Activated CD4-positive, alpha-beta memory T cell treated with anti-CD3 and anti-CD28 coated beads, Interleukin-2, amount 10 ng/mL, durations not matched to agents 7 days and 5 days (primary cell): ENCODE measurements around the gene EXOSC7. TPM values are rescaled to one million over a fixed set of nuclear protein-coding genes. Genes with fewer than 3 reads are reported as not detected.
A peak's percentile ranks its signal among the peaks of the same experiment; 100 is the strongest.
"Not testable (repeated sequence)": the region's sequence is repeated elsewhere in the genome, so short reads cannot be mapped to it uniquely, and the experiment has no call there.

ENCODE experiments used
- CTCF ChIA-PET: fragments of 350-600 bp; sonication (Branson Sonifier 250); formaldehyde crosslinking; loops from one replicate; lab custom pipeline; 2021; ENCODE audit warnings: antibody characterized with exemption, inconsistent platforms; lab: Charles Lee
- POLR2A ChIA-PET: fragments of 350-600 bp; sonication (Branson Sonifier 250); formaldehyde crosslinking; loops from one replicate; lab custom pipeline; 2021; ENCODE audit warnings: antibody characterized with exemption; lab: Charles Lee
- DNase-seq: peaks from one replicate; pipeline ENCODE4 v3.0.0-alpha.2; 2020
- H3K27ac Mint-ChIP-seq: one replicate; pipeline ENCODE4 v1.8.0; 2021; ENCODE audit warnings: mild to moderate bottlenecking, mixed read lengths
- H3K27me3 Mint-ChIP-seq: one replicate; pipeline ENCODE4 v1.8.0; 2021; ENCODE audit warnings: mixed read lengths
- H3K36me3 Mint-ChIP-seq: one replicate; pipeline ENCODE4 v1.8.0; 2021; ENCODE audit warnings: low read depth, mixed read lengths
- H3K4me1 Mint-ChIP-seq: one replicate; pipeline ENCODE4 v1.8.0; 2021; ENCODE audit warnings: mixed read lengths
- H3K4me3 Mint-ChIP-seq: one replicate; pipeline ENCODE4 v1.8.0; 2021; ENCODE audit warnings: mild to moderate bottlenecking, mixed read lengths
- H3K9me3 Mint-ChIP-seq: one replicate; pipeline ENCODE4 v1.8.0; 2021; ENCODE audit warnings: mixed read lengths
- total RNA-seq, 2 experiments: library from RNA; stranded (reverse); gene quantifications; one replicate each; pipeline ENCODE4 v1.2.3, GENCODE V29; 2021

EXOSC7 gene
- total RNA-seq, 2 experiments from 2014 or later, result 38.0 to 40.8 TPM

- CTCF ChIA-PET, result interaction anchor here (1.5 kb wide), 1 partner anchor 21 kb away, joined by 3 read pairs; no protein-coding TSS in a partner anchor
- H3K27me3 Mint-ChIP-seq, result no peaks in the 10 kb centered on the region
- no peaks in the 10 kb centered on the region for H3K9me3 Mint-ChIP-seq
- H3K4me3 Mint-ChIP-seq, result no peak overlapping the region
- peak overlapping the region; percentile 27 for H3K27ac Mint-ChIP-seq
- peaks cover 63% of the 10 kb centered on the region for H3K4me1 Mint-ChIP-seq
- no peaks in the 10 kb centered on the region for H3K36me3 Mint-ChIP-seq
- POLR2A ChIA-PET, result interaction anchor here (0.6 to 1.0 kb wide), 3 partner anchors 9 to 87 kb away, joined by 3 to 4 read pairs (median 3); no protein-coding TSS in a partner anchor
- no peak for DNase-seq
Measured at GRCh38 chr3:44966795-44967278, 9.2 kb upstream of the EXOSC7 start.

- Mint-ChIP-seq H3K27me3 (no peaks in the 10 kb centered on the region), H3K9me3 (no peaks in the 10 kb centered on the region), H3K36me3 (peaks cover 8% of the 10 kb centered on the region), H3K4me3 (no peak overlapping the region), H3K4me1 (peaks cover 59% of the 10 kb centered on the region), H3K27ac (no peak overlapping the region)
- CTCF ChIA-PET, result interaction anchor here (0.6 kb wide), 2 partner anchors 146 to 245 kb away, joined by 4 read pairs; no protein-coding TSS in a partner anchor
- DNase-seq, result no peak
- POLR2A ChIA-PET, result interaction anchor here (1.5 kb wide), 1 partner anchor 8 kb away, joined by 6 read pairs; the partner anchor contains the start of genes EXOSC7 and ZDHHC3
Measured at GRCh38 chr3:44968447-44968858, 7.6 kb upstream of the EXOSC7 start.

DNA sequence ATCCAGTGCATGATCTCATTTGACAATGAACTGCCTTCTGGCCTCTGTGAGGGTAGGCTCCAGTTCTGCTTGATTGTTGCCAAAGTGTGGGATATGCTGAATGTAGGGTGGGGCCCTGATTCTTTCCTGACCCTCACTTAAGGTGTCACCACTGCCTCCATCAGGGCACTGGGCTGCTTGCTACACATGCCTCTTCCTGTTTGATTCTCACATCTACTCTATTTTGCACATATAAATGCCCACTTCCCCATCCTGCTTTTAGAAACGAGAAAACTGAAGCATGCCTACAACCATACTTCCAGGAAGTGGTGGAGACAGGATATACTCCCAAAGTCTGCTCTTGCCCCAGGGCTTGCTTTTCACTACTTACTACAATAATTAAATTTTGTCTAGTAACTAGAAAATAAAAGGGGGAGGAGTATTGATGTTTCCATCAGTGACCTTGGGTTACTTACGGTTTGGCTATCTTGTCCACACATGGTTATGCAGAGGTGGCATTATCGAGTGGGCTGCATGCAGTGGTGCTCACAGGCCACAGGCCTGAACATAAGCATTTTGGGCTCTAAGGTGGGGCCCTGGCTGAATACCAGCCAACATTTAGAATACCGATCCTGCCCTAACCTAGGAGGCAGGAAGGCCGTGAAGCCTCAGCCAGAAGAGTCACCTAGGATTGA is 6.8 kb upstream of the EXOSC7 start:
- POLR2A ChIA-PET, result no interaction called here
- no peak for DNase-seq
- H3K9me3 Mint-ChIP-seq, result no peaks in the 10 kb centered on the region
- peaks cover 8% of the 10 kb centered on the region for H3K36me3 Mint-ChIP-seq
- no peak overlapping the region for H3K4me3 Mint-ChIP-seq
- no peaks in the 10 kb centered on the region for H3K27me3 Mint-ChIP-seq
- CTCF ChIA-PET, result interaction anchor here (0.6 kb wide), 1 partner anchor 145 kb away, joined by 4 read pairs; no protein-coding TSS in a partner anchor
- H3K4me1 Mint-ChIP-seq, result peaks cover 65% of the 10 kb centered on the region
- peak overlapping the region; percentile 63 for H3K27ac Mint-ChIP-seq

GRCh38 chr3:44969828-44970179 is 6.2 kb upstream of the EXOSC7 start:
- Mint-ChIP-seq H3K9me3 (no peaks in the 10 kb centered on the region), H3K36me3 (peaks cover 10% of the 10 kb centered on the region), H3K4me3 (no peak overlapping the region), H3K27me3 (no peaks in the 10 kb centered on the region), H3K27ac (peak overlapping the region; percentile 48), H3K4me1 (peaks cover 70% of the 10 kb centered on the region)
- CTCF ChIA-PET, result no interaction called here
- no peak for DNase-seq
- POLR2A ChIA-PET, result no interaction called here

DNA sequence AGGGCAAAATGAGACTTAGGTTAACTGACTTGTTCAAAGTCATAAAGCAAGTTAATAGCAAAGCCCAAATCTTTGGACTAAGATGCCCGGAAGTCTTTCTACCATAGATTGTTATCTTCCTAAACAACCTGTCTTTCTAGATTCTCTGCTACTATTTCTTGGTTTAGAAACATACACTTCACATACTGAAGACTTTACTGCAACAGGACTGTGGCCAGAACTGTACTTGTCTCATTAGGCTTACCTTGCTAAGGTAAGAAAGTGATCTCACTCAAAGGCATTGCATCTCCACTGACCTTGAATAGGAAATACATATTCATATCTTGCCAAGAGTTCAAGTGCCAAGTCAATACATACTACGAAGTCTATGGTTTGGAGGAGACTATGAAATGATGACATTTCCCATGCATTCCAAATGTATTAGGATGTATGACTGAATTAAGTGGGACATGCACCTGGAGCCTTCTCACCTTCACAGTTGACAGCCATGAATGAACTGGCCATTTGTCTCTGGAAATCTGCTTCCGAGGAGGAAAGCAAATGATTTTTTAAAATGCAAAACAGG is 5.0 kb upstream of the EXOSC7 start:
- Mint-ChIP-seq H3K4me1 (peaks cover 71% of the 10 kb centered on the region), H3K9me3 (no peaks in the 10 kb centered on the region), H3K4me3 (no peak overlapping the region), H3K27ac (no peak overlapping the region), H3K36me3 (peaks cover 14% of the 10 kb centered on the region), H3K27me3 (no peaks in the 10 kb centered on the region)
- ChIA-PET CTCF (no interaction called here), POLR2A (no interaction called here)
- DNase-seq, result no peak

DNA sequence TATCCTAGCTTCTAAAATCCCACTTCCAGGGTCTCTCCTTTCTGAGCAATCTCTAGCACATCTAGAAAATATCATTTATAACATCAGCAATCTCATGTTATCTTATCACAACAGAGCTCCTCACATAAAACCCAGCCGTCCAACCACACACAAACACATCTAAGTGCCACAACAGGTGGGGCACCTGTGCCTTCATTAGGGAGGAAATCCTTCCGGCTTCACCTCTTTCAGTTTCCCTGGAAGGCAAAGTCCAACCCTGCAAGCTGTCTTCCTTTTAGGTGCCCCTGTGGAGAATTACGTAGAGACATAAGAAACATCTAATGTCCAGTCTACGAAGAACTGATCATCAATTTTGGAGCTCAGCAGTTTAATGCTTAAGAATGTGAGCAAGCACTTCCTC is 1.6 kb upstream of the EXOSC7 start:
- peaks cover 62% of the 10 kb centered on the region for H3K4me1 Mint-ChIP-seq
- no peak overlapping the region for H3K27ac Mint-ChIP-seq
- H3K9me3 Mint-ChIP-seq, result no peaks in the 10 kb centered on the region
- H3K27me3 Mint-ChIP-seq, result no peaks in the 10 kb centered on the region
- peak overlapping the region; percentile 88 for H3K4me3 Mint-ChIP-seq
- DNase-seq, result no peak
- CTCF ChIA-PET, result interaction anchor here (0.6 to 4.2 kb wide), 5 partner anchors 13 to 682 kb away, joined by 3 to 14 read pairs (median 3); no protein-coding TSS in a partner anchor
- peaks cover 30% of the 10 kb centered on the region for H3K36me3 Mint-ChIP-seq
- POLR2A ChIA-PET, result interaction anchor here (0.6 to 1.4 kb wide), 3 partner anchors 11 to 212 kb away, joined by 3 to 6 read pairs (median 5); partner anchors contain the start of genes KIAA1143 and KIF15

GRCh38 chr3:44981220-44981619 is 5.2 kb downstream of the EXOSC7 start:
- Mint-ChIP-seq H3K9me3 (no peaks in the 10 kb centered on the region), H3K36me3 (peaks cover 21% of the 10 kb centered on the region), H3K27ac (no peak overlapping the region), H3K4me1 (peaks cover 76% of the 10 kb centered on the region), H3K27me3 (no peaks in the 10 kb centered on the region), H3K4me3 (no peak overlapping the region)
- DNase-seq, result no peak
- ChIA-PET CTCF (no interaction called here), POLR2A (no interaction called here)

DNA sequence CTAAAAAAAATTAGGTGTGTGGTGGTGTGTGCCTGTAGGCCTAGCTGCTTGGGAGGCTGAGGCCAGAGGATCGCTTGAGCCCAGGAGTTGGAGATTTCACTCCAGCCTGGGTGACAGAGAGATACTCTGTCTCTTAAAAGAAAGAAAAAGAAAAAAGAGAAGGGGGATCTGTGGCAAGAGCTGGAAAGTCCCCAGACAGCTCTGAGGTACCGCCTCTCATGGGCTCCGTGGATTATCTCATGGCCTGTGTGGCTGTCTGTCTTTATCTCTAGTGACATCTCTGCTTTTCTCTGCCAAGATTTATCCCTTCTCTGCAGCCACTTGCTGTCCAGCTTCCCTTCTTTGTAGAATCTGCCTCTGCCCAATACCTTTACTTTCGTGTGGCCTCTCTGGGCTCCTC is 5.7 kb downstream of the EXOSC7 start:
- no peak for DNase-seq
- ChIA-PET POLR2A (no interaction called here), CTCF (interaction anchor here (2.5 kb wide), 1 partner anchor 11 kb away, joined by 9 read pairs; no protein-coding TSS in a partner anchor)
- Mint-ChIP-seq H3K27ac (peak overlapping the region; percentile 47), H3K4me1 (peaks cover 73% of the 10 kb centered on the region), H3K27me3 (no peaks in the 10 kb centered on the region), H3K4me3 (no peak overlapping the region), H3K36me3 (peaks cover 20% of the 10 kb centered on the region), H3K9me3 (no peaks in the 10 kb centered on the region)

GRCh38 chr3:44982817-44983216 is 6.8 kb downstream of the EXOSC7 start:
- H3K27me3 Mint-ChIP-seq, result no peaks in the 10 kb centered on the region
- peaks cover 15% of the 10 kb centered on the region for H3K36me3 Mint-ChIP-seq
- H3K27ac Mint-ChIP-seq, result no peak overlapping the region
- H3K4me3 Mint-ChIP-seq, result no peak overlapping the region
- no peak for DNase-seq
- ChIA-PET POLR2A (interaction anchor here (1.0 to 2.2 kb wide), 2 partner anchors 11 to 221 kb away, joined by 3 to 7 read pairs; partner anchors contain the start of genes KIAA1143 and KIF15), CTCF (interaction anchor here (2.4 to 2.5 kb wide), 2 partner anchors 10 to 53 kb away, joined by 6 to 9 read pairs; no protein-coding TSS in a partner anchor)
- H3K9me3 Mint-ChIP-seq, result no peaks in the 10 kb centered on the region
- peaks cover 64% of the 10 kb centered on the region for H3K4me1 Mint-ChIP-seq

DNA sequence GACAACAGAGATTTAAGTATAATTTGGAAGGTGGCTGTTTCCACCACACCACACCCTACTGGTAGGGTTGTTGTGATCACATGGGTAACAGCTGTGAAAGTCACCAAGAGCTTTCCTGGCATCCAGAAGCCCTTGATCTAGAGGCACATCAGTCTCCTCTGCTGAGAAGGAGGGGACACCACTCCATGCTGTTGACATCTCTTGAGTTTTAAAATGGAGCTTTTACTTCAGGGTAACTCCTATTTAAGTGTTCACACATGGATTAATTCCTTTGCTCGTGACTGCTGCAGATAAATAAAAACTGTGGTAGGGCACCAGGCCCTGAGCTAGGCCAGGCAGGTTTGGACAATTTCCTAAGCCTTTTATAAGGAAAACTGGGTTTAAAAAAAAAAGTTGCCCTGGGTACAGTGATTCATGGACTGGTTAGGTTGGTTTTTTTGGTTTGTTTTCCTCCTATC is 7.5 kb downstream of the EXOSC7 start:
- CTCF ChIA-PET, result interaction anchor here (2.4 to 2.5 kb wide), 2 partner anchors 9 to 53 kb away, joined by 6 to 9 read pairs; no protein-coding TSS in a partner anchor
- H3K27ac Mint-ChIP-seq, result no peak overlapping the region
- H3K36me3 Mint-ChIP-seq, result peaks cover 11% of the 10 kb centered on the region
- DNase-seq, result no peak
- H3K27me3 Mint-ChIP-seq, result no peaks in the 10 kb centered on the region
- POLR2A ChIA-PET, result interaction anchor here (0.7 to 2.2 kb wide), 6 partner anchors 7 to 982 kb away, joined by 3 to 16 read pairs (median 3); partner anchors contain the start of genes EXOSC7, KIAA1143, KIF15 and ZDHHC3
- no peaks in the 10 kb centered on the region for H3K9me3 Mint-ChIP-seq
- H3K4me3 Mint-ChIP-seq, result no peak overlapping the region
- H3K4me1 Mint-ChIP-seq, result peaks cover 59% of the 10 kb centered on the region

DNA sequence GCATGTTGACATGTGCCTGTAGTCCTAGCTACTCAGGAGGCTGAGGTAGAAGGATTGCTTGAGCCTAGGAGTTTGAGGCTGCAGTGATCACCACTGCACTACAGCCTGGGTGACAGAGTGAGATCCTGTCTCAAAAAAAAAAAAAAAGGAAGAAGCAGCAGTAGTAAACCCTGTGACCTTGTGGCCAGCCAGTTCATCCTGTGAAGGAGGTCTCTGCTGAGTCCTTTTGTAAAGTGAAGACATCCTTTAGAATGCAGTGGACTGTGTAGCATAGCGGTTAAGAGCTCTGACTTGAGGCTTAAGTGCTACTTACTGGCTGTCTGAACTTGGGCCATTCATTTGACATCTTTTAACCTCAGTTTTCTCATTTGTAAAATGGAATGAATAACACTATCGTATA is 8.3 kb downstream of the EXOSC7 start:
- H3K4me3 Mint-ChIP-seq, result no peak overlapping the region
- no peaks in the 10 kb centered on the region for H3K27me3 Mint-ChIP-seq
- DNase-seq, result no peak
- H3K27ac Mint-ChIP-seq, result no peak overlapping the region
- H3K9me3 Mint-ChIP-seq, result no peaks in the 10 kb centered on the region
- H3K36me3 Mint-ChIP-seq, result peaks cover 12% of the 10 kb centered on the region
- ChIA-PET CTCF (interaction anchor here (1.0 to 2.4 kb wide), 3 partner anchors 10 to 130 kb away, joined by 3 to 6 read pairs (median 4); no protein-coding TSS in a partner anchor), POLR2A (interaction anchor here (0.9 to 2.2 kb wide), 4 partner anchors 8 to 223 kb away, joined by 3 to 16 read pairs (median 6); partner anchors contain the start of genes EXOSC7, KIAA1143, KIF15 and ZDHHC3)
- H3K4me1 Mint-ChIP-seq, result peaks cover 55% of the 10 kb centered on the region

DNA sequence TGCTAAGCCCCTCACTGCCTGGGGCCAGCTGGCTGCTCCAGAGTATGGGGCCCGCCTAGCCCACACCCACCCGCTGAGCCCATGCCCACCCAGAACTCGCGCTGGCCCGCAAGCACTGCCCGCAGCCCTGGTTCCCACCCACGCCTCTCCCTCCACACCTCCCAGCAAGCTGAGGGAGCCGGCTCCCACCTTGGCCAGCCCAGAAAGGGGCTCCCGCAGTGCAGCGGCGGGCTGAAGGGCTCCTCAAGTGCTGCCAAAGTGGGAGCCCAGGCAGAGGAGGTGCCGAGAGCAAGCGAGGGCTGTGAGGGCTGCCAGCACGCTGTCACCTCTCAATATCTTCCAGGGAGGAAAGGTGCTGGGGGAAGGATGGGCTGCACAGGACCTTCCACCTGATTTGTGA is 10.3 kb downstream of the EXOSC7 start:
- H3K4me1 Mint-ChIP-seq, result peaks cover 41% of the 10 kb centered on the region
- H3K27ac Mint-ChIP-seq, H3K9me3 Mint-ChIP-seq, H3K4me3 Mint-ChIP-seq, H3K27me3 Mint-ChIP-seq, DNase-seq: not testable (repeated sequence)
- ChIA-PET POLR2A (interaction anchor here (3.6 kb wide), 1 partner anchor 10 kb away, joined by 20 read pairs; the partner anchor contains the start of genes EXOSC7 and ZDHHC3), CTCF (interaction anchor here (0.7 to 2.1 kb wide), 4 partner anchors 15 to 529 kb away, joined by 3 to 10 read pairs (median 4); no protein-coding TSS in a partner anchor)
- peaks cover 19% of the 10 kb centered on the region for H3K36me3 Mint-ChIP-seq
